Epithelial cell of esophagus (primary cell): ENCODE results near the gene TUBA3E.
A peak's percentile ranks its signal among the peaks of the same experiment; 100 is the strongest.
"Not testable (repeated sequence)": the region's sequence is repeated elsewhere in the genome, so short reads cannot be mapped to it uniquely, and the experiment has no call there.

Experiments used
- DNase-seq: peaks from one replicate; pipeline ENCODE4 v3.0.0; 2010; ENCODE audit warnings: low read depth
- H3K4me3 ChIP-seq: 2 replicates; pipeline ENCODE4 v1.5.1; 2011; ENCODE audit warnings: mild to moderate bottlenecking, low read length, control low read depth
- CTCF ChIP-seq: IDR thresholded peaks from 2 replicates; pipeline ENCODE4 v1.5.1; 2011; ENCODE audit warnings: low read depth, mild to moderate bottlenecking, low read length, control low read depth, inconsistent platforms; ENCODE audit not compliant: insufficient read depth; ENCODE audit errors: missing control alignments

TUBA3E gene

GRCh38 chr2:130198343-130198742 is at the start of gene TUBA3E:
Gene TUBA3E (minus strand): TSS chr2:130198439. CDS start chr2:130198360, 79 bp downstream.
- H3K4me3 ChIP-seq: no peak within 1 kb of the TSS
- no peak for DNase-seq
- TF ChIP-seq CTCF: no peak

- TF ChIP-seq CTCF: no peak
Observed at GRCh38 chr2:130246430-130246829, 48.2 kb upstream of the TUBA3E start.

GRCh38 chr2:130245976-130246375 is 47.7 kb upstream of the TUBA3E start:
- no peak for DNase-seq
- TF ChIP-seq CTCF: no peak
- H3K4me3 ChIP-seq: no peak overlapping the region

More at GRCh38 chr2:130246430-130246829, 48.2 kb upstream of the TUBA3E start:
- H3K4me3 ChIP-seq: no peak overlapping the region
- no peak for DNase-seq

- no peak for DNase-seq
- no peak overlapping the region for H3K4me3 ChIP-seq
- TF ChIP-seq CTCF: no peak
Observed at GRCh38 chr2:130243359-130243758, 45.1 kb upstream of the TUBA3E start.

- no peak overlapping the region for H3K4me3 ChIP-seq
- peak; percentile 94 for DNase-seq
- no peak for TF ChIP-seq CTCF
Observed at GRCh38 chr2:130241041-130241707, 42.9 kb upstream of the TUBA3E start.

- H3K4me3 ChIP-seq, DNase-seq: not testable (repeated sequence)
Observed at GRCh38 chr2:130239581-130239980, 41.3 kb upstream of the TUBA3E start.

GRCh38 chr2:130233066-130233465 is 34.8 kb upstream of the TUBA3E start:
- DNase-seq, H3K4me3 ChIP-seq: not testable (repeated sequence)

- H3K4me3 ChIP-seq: no peak overlapping the region
- TF ChIP-seq CTCF: no peak
- no peak for DNase-seq
Observed at GRCh38 chr2:130231656-130232055, 33.4 kb upstream of the TUBA3E start.

GRCh38 chr2:130230907-130231306 is 32.7 kb upstream of the TUBA3E start:
- not testable (repeated sequence) for DNase-seq, H3K4me3 ChIP-seq

- not testable (repeated sequence) for H3K4me3 ChIP-seq, DNase-seq
Observed at GRCh38 chr2:130230376-130230775, 32.1 kb upstream of the TUBA3E start.

GRCh38 chr2:130229161-130229510 is 30.9 kb upstream of the TUBA3E start:
- H3K4me3 ChIP-seq: not testable (repeated sequence)
- DNase-seq: peak; percentile 13

- DNase-seq, H3K4me3 ChIP-seq: not testable (repeated sequence)
Observed at GRCh38 chr2:130228467-130229160, 30.4 kb upstream of the TUBA3E start.
